ENCODE data around the gene PAIP2B.

The PAIP2B gene

GRCh38 chr2:71153585-71154224 lies 73.2 kb downstream of the PAIP2B start:
- DNase-seq (ENCODE audit: low spot score), result no peak

- no peak for DNase-seq (ENCODE audit: low spot score)
Observed at GRCh38 chr2:71151620-71152019, 75.3 kb downstream of the PAIP2B start.

- DNase-seq (ENCODE audit: low spot score), result no peak
Observed at GRCh38 chr2:71150082-71150816, 76.7 kb downstream of the PAIP2B start.

GRCh38 chr2:71148506-71149063 lies 78.3 kb downstream of the PAIP2B start:
- DNase-seq (ENCODE audit: low spot score), result no peak

GRCh38 chr2:71143782-71144181 lies 83.1 kb downstream of the PAIP2B start:
- no peak for DNase-seq (ENCODE audit: low spot score)

- no peak for DNase-seq (ENCODE audit: low spot score)
Observed at GRCh38 chr2:71136174-71136573, 90.7 kb downstream of the PAIP2B start.

GRCh38 chr2:71133603-71134002 lies 93.3 kb downstream of the PAIP2B start:
- no peak for DNase-seq (ENCODE audit: low spot score)
